ENCODE measurements around the gene SPRED2.

Gene SPRED2

DNA sequence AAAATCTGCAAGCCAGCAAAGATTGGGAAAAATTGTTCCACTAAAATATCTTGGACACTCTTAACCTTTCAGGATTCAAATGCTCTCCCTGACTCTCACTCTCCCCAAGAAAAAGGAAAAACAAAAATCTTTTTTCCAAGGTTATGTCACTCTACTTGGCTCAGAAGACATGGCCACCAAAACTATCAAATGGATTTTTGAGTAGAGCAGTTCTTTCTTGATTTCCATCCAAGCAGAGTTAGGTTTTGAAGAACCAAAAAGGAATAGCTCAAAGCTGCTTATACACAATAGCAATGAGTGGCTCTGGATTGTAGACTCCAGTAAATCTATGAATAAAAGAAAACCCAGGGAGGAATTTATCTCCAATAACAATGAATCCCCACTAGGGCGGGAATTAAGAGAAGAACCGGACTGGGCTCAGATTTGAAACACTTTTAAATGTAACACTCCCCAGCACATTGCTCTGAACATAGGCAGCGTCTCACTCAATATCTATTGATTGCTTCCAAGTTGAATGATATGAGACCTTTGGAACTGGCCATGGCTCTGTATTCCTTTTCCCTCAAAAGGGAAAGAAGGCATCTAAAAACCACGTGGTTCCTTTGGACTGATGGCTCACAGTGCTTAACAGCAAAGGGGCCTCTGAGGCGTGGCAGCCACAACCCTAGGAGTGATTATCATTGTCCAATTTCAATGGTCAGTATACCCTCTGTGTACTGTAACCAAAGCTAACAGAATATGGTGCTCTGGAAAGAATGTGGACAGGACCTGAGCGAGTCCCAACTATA is 68.3 kb downstream of the SPRED2 start:
- no peak for DNase-seq

- DNase-seq, result no peak
Measured at GRCh38 chr2:65361623-65362022, 70.8 kb downstream of the SPRED2 start.

- DNase-seq, result no peak
Measured at GRCh38 chr2:65360441-65360840, 72.0 kb downstream of the SPRED2 start.

DNA sequence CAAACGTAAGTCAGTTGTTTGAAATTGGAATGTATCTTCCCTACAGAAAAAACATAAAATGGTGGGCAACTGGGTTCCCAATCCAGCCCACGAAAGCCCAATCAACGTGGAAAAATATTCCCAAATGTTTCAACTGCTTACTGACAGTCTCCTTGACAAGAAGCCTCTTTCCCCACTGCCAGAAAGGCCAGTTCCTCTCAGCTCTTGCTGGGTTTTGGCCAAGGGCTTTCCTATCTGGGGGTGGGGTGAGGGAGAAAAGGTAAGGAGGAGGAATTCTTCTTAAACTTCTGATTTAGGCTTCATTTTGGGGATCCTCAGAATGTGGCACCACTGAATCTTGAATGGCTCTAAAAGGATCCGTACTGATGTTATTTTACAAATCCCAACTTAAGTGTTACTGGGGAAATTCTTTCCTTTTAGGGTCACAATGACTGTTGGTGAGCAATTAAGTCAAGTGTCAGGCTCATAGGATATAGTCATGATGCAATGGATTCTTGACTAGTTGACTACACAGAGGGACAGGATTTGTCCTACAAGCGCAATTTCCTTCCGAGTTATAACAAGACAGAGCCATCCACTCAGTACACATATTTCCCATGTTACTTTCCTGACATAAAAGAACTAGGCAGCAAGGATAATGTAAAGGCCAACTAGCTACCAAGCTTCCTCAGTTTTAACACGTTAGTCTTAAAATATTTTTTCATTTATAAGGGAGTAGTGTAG is 73.6 kb downstream of the SPRED2 start:
- DNase-seq, result no peak

- DNase-seq, result no peak
Measured at GRCh38 chr2:65357959-65358294, 74.5 kb downstream of the SPRED2 start.

DNA sequence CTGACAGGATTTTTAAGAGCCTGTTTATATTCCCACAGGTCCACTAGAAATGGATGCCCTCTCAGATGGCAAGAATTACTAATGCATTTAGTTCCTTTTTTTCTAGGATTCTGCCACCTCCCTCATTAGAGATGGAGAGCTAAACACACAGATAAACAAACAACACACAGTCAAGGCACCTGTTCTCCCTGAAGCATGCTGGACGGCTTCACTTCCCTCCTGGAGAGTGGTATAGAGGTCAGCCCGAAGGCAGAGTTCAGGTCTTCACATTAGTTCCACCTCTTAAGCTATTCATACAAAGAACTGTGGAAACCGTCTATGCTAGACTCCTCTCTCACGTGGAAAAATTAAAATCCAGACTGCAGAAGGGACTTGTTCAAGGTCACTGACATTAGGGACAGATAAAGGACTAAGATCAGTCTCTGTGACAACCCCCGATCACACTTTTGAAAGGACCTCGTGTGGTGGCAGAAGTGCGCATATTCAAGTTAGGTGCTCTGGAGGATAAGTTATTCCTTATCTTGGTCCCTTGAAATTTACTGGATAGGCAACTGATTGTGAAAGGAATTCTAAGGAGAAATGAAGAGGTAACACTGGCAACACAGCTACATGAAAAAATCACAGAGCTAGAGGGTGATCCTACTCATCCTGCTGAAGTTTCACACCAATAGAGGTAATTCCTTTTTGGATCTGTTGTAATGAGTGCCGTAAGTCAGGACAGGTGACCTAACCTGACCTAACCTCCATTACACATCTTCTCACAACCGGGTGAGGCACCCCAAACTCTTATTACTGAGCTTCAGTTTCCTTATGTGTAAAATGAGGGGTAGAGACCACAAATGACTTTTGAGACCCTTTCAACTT is 75.1 kb downstream of the SPRED2 start:
- no peak for DNase-seq

DNA sequence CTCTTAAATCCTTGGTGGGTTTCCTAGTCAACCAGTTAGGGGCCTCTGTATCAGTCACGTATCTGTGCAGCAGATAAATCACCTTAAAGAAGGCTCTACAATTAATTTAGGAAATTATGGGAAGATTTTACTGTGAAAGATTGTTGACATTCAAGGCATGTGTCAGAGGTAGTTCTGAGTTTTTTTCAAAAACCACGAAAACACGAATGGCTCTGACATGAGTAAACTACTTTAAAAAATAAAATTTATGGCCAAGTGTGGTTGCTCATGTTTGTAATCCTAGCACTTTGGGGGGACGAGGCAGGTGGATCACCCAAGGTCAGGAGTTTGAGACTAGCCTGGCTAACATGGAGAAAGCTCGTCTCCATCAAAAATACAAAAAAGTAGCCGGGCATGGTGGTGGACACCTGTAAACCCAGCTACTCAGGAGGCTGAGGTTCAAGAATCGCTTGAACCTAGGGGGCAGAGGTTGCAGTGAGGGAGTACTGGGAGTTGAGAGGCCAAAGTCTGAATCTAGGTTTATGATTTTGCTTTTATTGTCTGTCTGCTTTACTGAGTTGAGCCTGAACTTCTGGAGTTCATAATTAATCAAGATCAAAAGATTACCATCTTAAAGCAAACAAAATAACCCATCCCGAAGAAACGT is 77.1 kb downstream of the SPRED2 start:
- no peak for DNase-seq

- DNase-seq, result no peak
Measured at GRCh38 chr2:65354773-65355172, 77.6 kb downstream of the SPRED2 start.

- DNase-seq, result no peak
Measured at GRCh38 chr2:65353927-65354326, 78.5 kb downstream of the SPRED2 start.

- no peak for DNase-seq
Measured at GRCh38 chr2:65353046-65353445, 79.4 kb downstream of the SPRED2 start.

GRCh38 chr2:65351948-65352595 is 80.3 kb downstream of the SPRED2 start:
- DNase-seq, result no peak

GRCh38 chr2:65351234-65351947 is 81.0 kb downstream of the SPRED2 start:
- no peak for DNase-seq

- DNase-seq, result no peak
Measured at GRCh38 chr2:65350651-65351056, 81.7 kb downstream of the SPRED2 start.

- DNase-seq, result no peak
Measured at GRCh38 chr2:65349863-65350262, 82.5 kb downstream of the SPRED2 start.

DNA sequence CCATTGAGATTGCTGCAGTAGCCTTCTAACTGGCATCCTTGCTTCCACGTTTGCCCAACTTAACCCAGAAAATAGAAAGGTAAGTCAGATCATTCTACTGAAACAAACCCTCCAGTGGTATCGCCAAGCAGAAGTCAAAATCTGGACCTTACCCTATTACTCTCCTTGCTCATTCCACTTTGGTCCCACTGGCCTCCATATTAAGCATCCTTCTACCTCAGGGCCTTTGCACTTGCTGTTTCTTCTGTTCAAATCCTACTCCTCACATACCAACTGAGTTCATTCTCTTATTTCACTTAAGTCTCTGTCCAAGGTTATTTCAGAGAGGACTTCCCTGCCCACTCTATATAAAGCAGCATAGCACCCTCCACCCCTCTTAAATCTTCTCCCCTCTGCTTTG is 84.5 kb downstream of the SPRED2 start:
- DNase-seq, result no peak

DNA sequence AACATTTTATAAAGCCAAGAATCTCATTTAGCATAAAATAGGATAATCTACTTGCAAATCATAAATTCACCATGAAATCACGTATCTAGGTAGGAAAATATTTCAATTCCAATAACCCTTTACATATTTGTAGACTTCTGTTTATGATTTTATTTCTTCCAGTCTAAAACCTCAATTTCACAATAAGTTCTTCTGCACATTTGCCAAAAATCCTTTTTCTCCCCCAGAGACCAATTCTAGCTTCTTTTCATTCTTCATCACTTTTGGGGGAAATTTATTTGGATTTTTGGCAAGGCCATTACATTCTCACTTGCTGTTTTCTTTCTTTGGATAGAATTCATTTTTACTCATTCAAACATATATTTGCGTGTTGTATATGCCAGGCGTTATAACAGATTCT is 86.8 kb downstream of the SPRED2 start:
- DNase-seq, result no peak

DNA sequence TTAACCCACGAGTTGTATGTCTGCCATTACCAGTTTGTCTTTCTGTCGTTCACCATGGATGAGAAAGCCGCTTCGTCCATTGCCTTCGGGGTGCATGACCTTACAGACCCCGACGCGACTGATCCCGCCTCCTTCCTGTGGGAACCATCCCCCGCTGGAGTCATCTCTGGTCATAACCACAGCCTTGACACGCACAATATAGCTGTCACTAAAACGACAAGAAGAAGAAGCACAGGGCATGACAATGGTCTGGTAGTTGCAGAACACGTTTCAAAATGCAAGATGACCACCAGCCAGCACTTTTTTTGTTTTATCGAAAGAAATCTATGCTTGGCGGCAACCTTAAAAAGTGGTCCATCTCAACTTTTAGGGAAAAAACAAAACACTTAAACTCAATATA is 87.7 kb downstream of the SPRED2 start:
- DNase-seq, result no peak

GRCh38 chr2:65344182-65344581 is 88.2 kb downstream of the SPRED2 start:
- no peak for DNase-seq

DNA sequence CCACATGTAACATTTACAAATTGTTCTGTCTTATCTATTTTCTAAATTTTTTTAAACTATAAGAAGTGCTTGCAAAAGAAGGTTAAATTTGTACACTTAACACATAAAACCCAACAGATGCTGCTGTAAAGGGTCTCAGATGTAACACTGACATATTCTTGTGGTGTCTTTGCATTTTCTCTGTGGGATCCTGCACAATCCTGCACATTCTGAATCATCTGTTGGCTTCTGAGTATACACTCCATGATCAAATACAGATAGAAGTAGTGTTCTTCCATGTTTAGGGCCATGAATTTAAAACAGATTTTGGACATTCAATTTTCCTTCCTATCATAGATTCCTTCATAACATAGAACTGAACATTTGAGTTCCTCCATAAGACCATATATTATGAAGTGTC is 89.0 kb downstream of the SPRED2 start:
- DNase-seq, result no peak

DNA sequence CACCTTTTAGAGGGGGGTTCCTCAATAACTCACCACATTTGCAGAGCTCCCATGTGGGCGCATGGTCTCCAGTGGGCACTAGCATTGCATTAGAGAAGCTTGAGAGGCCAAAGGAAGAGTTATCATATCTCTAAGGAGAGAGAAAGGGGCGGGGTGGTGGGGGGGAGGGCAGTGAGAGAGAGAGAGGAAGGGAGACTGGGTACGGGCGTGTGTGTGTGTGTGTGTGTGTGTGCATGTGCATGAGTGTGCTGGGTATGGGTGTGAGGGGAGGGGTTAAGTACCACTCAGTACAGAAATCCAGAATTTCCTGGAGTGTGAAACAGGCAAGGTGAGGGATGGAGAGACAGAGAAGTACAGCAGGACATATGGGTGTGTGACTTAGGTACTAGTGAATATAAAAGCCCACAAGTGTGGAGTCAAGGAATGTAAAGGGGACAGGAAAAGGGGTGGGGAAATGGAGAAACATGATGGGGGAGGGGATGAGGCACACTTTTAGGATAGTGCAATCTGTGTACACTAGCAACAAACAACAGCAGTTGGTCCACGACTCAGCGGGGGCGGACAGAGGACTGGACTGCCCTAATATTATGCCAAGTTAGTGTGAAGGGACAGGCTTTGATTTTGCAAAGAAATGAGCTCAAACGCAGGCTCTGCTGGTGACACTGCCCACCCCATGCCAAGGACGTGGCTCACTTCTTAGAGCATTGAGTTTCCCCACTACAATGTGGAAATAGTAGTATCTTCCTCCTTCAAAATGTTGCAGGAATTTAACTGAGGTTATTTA is 91.3 kb downstream of the SPRED2 start:
- DNase-seq, result no peak

GRCh38 chr2:65339648-65340047 is 92.8 kb downstream of the SPRED2 start:
- no peak for DNase-seq
